HG03571 (cell line): ENCODE measurements around the gene RNU2-63P.
"Not testable (repeated sequence)": the region's sequence is repeated elsewhere in the genome, so short reads cannot be mapped to it uniquely, and the experiment has no call there.

ENCODE experiments used
- ATAC-seq: cut with Tn5 transposase; IDR thresholded peaks from one replicate; pipeline ENCODE4 v1.9.1; 2021; ENCODE audit not compliant: unreplicated experiment

The RNU2-63P gene

GRCh38 chr2:88016086-88016959 lies at the start of gene RNU2-63P:
TSS of gene RNU2-63P (minus strand) at chr2:88016547.
- ATAC-seq, result peak; percentile 87

GRCh38 chr2:88061295-88061694 lies 44.9 kb upstream of the RNU2-63P start:
- ATAC-seq, result no peak

DNA sequence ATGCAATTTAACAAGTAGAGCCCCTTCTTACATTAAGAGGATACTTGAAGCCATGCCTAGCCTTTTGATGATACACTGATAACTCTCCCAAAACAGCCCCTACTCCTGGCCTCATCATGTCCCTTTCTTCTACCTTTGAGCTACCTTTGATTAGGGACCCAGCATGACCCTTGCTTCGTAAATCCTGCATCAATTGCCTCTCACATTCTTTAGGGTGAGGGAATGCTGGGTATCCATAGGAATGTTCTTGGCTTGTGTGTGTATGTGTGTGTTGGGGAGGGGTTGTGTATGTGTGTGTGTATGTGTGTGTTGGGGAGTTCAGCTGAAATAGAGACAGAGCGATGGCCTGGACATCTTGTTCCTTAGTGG lies 44.5 kb upstream of the RNU2-63P start:
- ATAC-seq, result no peak

DNA sequence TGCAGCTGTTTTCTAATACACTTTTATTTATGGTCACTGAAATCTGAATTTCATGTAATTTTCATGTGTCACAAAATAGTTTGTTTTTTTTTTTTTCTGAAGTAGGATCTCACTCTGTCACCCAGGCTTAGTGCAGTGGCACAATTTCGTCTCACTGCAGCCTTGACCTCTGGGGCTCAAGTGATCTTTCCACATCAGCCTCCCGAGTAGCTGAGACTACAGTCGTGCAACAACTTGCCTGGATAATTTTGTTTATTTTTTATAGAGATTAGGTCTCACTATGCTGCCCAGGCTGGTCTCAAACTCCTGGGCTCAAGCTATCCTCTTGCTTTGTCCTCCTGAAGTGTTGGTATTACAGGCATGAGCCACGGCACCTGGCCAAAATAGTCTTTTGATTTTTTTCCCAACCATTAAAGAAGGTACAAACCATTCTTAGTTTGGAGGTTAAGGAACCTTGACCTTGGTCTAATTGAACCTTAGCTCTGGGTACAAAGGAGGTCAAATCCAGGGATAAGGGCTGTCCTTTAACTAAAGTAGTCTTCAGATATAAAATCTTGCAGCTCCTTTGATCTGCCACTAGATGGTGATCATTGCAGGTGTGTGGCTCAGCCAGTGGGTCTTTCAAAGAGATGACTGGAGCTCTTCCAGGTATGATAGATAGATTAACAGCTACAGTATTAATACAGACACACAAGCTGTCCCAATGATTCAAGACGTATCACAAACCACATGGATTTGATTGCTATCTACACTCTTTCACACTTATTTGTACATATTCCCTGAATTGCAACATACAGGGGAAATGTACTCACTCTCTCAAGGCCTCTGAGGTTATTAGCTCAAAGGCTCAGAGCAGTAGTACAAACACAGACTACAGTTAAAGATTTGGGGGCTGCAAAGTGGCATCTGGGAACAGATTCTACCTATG lies 43.9 kb upstream of the RNU2-63P start:
- no peak for ATAC-seq

GRCh38 chr2:88058191-88058590 lies 41.8 kb upstream of the RNU2-63P start:
- no peak for ATAC-seq

DNA sequence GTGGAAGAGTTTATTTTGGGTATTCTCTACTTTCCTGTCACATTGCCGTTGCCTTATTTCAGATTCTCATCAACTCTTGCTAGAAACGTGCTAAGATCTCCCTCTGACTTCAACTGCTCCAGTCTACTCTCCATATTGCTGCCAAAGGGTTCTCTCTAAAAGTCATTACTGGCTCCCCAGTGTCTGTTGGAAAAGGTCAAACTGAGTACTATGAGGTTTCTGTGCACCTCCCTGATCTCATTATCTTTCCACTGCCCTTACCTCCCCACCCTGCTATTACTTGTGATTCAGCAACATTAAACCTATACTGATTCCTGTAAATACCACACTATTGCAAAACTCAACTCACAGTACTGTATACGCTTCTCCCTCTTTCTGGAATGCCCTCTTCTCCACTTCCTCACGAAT lies 41.1 kb upstream of the RNU2-63P start:
- ATAC-seq, result no peak

GRCh38 chr2:88055371-88056128 lies 39.2 kb upstream of the RNU2-63P start, which contains the start of gene KRCC1:
TSS of gene KRCC1 (minus strand) at chr2:88055783. CDS start at chr2:88028563, 27,220 bp downstream.
- ATAC-seq, result peak; percentile 93

- ATAC-seq, result no peak
These were observed 38.5 kb upstream of the RNU2-63P start for GRCh38 chr2:88054782-88055370.

GRCh38 chr2:88053934-88054781 lies 37.8 kb upstream of the RNU2-63P start:
- ATAC-seq, result no peak

DNA sequence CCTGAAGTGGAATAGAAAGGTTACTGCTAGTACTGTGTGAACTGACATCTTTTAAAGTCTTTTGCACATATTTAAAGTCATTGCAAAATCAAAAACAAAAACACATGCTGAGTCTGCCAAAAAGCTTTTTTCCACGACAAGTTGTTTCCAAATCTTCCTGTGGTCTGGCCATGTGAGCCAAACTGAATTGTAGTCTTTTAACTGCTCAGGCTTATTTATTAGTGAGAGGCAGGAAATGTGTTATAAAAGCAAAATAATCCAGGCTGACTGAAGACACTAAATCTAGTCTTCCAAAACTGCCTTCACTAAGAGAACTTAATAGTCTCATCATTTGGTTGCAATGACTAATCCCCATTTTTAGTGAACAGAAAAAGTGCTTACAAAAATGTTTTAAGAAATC lies 36.9 kb upstream of the RNU2-63P start:
- no peak for ATAC-seq

- ATAC-seq, result no peak
These were observed 35.4 kb upstream of the RNU2-63P start for GRCh38 chr2:88051792-88052191.

- ATAC-seq, result no peak
These were observed 33.3 kb upstream of the RNU2-63P start for GRCh38 chr2:88049622-88050021.

GRCh38 chr2:88048541-88048940 lies 32.2 kb upstream of the RNU2-63P start:
- ATAC-seq, result no peak

DNA sequence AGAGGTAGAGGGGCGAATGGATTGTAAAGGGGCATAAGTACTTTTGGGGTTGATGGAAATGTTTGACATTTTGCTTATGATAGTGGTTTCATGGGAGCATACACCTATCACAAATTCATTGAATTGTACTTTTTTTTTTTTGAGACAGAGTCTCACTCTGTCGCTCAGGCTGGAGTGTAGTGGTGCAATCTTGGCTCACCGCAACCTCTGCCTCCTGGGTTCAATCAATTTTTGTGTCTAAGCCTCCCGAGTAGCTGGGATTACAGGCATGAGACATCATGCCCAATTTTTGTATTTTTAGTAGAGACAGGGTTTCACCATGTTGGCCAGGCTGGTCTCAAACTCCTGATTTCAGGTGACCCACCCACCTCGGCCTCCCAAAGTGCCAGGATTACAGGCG lies 29.2 kb upstream of the RNU2-63P start:
- not testable (repeated sequence) for ATAC-seq

DNA sequence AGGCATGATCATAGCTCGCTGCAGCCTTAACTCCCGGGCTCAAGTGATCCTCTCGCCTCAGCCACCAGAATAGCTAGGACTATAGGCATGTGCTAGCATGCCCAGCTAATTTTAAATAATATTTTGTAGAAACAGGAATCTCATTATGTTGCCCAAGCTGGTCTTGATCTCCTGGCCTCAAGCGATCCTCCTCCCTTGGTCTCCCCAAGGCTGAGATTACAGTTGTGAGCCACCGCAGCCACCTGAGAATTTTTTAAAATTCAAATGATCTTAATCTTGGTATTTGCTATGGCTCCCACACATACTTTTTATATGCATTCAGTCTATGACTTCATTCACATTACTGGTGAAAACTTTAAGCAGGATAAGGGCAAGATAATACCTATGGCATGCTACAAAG lies 26.1 kb upstream of the RNU2-63P start:
- ATAC-seq, result no peak

GRCh38 chr2:88038263-88039105 lies 22.1 kb upstream of the RNU2-63P start:
- no peak for ATAC-seq

DNA sequence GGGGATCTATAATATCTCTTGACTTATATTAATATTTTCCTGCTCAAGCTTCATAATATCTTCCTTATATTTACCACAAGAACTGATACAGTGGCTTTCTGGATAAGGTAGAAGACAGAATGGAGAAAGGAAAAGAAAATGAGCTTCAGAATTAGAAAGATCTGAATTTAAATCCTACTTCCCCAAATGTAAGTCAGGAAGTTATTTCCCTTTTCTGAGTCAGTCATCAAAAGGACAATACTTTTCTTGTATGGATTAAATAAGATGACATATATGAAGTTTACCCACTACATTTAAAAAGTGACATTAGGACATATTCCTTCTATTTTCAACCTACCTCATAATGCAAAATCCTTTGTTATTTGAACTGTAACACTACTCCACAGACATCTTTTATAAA lies 20.3 kb upstream of the RNU2-63P start:
- no peak for ATAC-seq

- ATAC-seq, result no peak
These were observed 19.8 kb upstream of the RNU2-63P start for GRCh38 chr2:88036182-88036581.
